ENCODE measurements around the gene ZCCHC7.

ZCCHC7 gene

GRCh38 chr9:37379835-37380234, 259.5 kb downstream of the ZCCHC7 start:
- DNase-seq (no peak), ATAC-seq (ENCODE audit: insufficient read depth, low read depth) (no peak)
- H4K20me1 ChIP-seq (ENCODE audit: insufficient read depth, low read length) = no peaks in the 10 kb centered on the region
- H3K9ac ChIP-seq (ENCODE audit: low read depth, low read length) = no peak overlapping the region
- no peak overlapping the region for H3K4me2 ChIP-seq (ENCODE audit: insufficient read depth, low read length)
- H3K27ac ChIP-seq (ENCODE audit: low read length) = no peak overlapping the region
- H3K27me3 ChIP-seq (ENCODE audit: insufficient read depth, low read length, poor library complexity) = no peaks in the 10 kb centered on the region
- H3K4me1 ChIP-seq (ENCODE audit: insufficient read depth, low read length) = no peaks in the 10 kb centered on the region
- H3K9me3 ChIP-seq (ENCODE audit: insufficient read depth, low read length, severe bottlenecking) = no peaks in the 10 kb centered on the region
- H3K36me3 ChIP-seq (ENCODE audit: insufficient read depth, low read length) = no peaks in the 10 kb centered on the region
- no peak overlapping the region for H2AFZ ChIP-seq (ENCODE audit: low read depth, low read length)
- no peak overlapping the region for H3K4me3 ChIP-seq (ENCODE audit: low read depth in 1 of 2, low read length in 2 of 2)
- no peaks in the 10 kb centered on the region for H3K79me2 ChIP-seq (ENCODE audit: insufficient read depth, low read length)
- TF ChIP-seq CTCF (IDR thresholded peaks at IDR 0.05; ENCODE audit: borderline replicate concordance, extremely low read depth, low read length, poor library complexity, severe bottlenecking) (no peak), EZH2 (IDR thresholded peaks at IDR 0.05; ENCODE audit: borderline replicate concordance, low read depth, low read length, severe bottlenecking) (no peak)

GRCh38 chr9:37380570-37380969, 260.2 kb downstream of the ZCCHC7 start:
- Histone ChIP-seq H3K4me2 (ENCODE audit: insufficient read depth, low read length) (no peak overlapping the region), H2AFZ (ENCODE audit: low read depth, low read length) (no peak overlapping the region), H3K27me3 (ENCODE audit: insufficient read depth, low read length, poor library complexity) (no peaks in the 10 kb centered on the region), H3K9me3 (ENCODE audit: insufficient read depth, low read length, severe bottlenecking) (no peaks in the 10 kb centered on the region), H3K27ac (ENCODE audit: low read length) (no peak overlapping the region), H3K9ac (ENCODE audit: low read depth, low read length) (no peak overlapping the region), H3K79me2 (ENCODE audit: insufficient read depth, low read length) (no peaks in the 10 kb centered on the region), H3K4me3 (ENCODE audit: low read depth in 1 of 2, low read length in 2 of 2) (no peak overlapping the region), H3K4me1 (ENCODE audit: insufficient read depth, low read length) (no peaks in the 10 kb centered on the region), H3K36me3 (ENCODE audit: insufficient read depth, low read length) (no peaks in the 10 kb centered on the region), H4K20me1 (ENCODE audit: insufficient read depth, low read length) (no peaks in the 10 kb centered on the region)
- ATAC-seq (ENCODE audit: insufficient read depth, low read depth) (no peak), DNase-seq (no peak)
- TF ChIP-seq CTCF (IDR thresholded peaks at IDR 0.05; ENCODE audit: borderline replicate concordance, extremely low read depth, low read length, poor library complexity, severe bottlenecking) (no peak), EZH2 (IDR thresholded peaks at IDR 0.05; ENCODE audit: borderline replicate concordance, low read depth, low read length, severe bottlenecking) (no peak)

GRCh38 chr9:37381094-37381741, 260.8 kb downstream of the ZCCHC7 start:
- H4K20me1 ChIP-seq (ENCODE audit: insufficient read depth, low read length) = no peaks in the 10 kb centered on the region
- H3K9ac ChIP-seq (ENCODE audit: low read depth, low read length) = no peak overlapping the region
- H3K27ac ChIP-seq (ENCODE audit: low read length) = no peak overlapping the region
- no peak for ATAC-seq (ENCODE audit: insufficient read depth, low read depth)
- no peaks in the 10 kb centered on the region for H3K27me3 ChIP-seq (ENCODE audit: insufficient read depth, low read length, poor library complexity)
- H3K4me1 ChIP-seq (ENCODE audit: insufficient read depth, low read length) = no peaks in the 10 kb centered on the region
- H3K36me3 ChIP-seq (ENCODE audit: insufficient read depth, low read length) = no peaks in the 10 kb centered on the region
- no peak overlapping the region for H2AFZ ChIP-seq (ENCODE audit: low read depth, low read length)
- H3K9me3 ChIP-seq (ENCODE audit: insufficient read depth, low read length, severe bottlenecking) = no peaks in the 10 kb centered on the region
- DNase-seq = no peak
- H3K79me2 ChIP-seq (ENCODE audit: insufficient read depth, low read length) = no peaks in the 10 kb centered on the region
- TF ChIP-seq EZH2 (IDR thresholded peaks at IDR 0.05; ENCODE audit: borderline replicate concordance, low read depth, low read length, severe bottlenecking) = no peak
- TF ChIP-seq CTCF (IDR thresholded peaks at IDR 0.05; ENCODE audit: borderline replicate concordance, extremely low read depth, low read length, poor library complexity, severe bottlenecking) = no peak
- no peak overlapping the region for H3K4me2 ChIP-seq (ENCODE audit: insufficient read depth, low read length)
- no peak overlapping the region for H3K4me3 ChIP-seq (ENCODE audit: low read depth in 1 of 2, low read length in 2 of 2)

All from DND-41 (cell line).